Neural progenitor cell (in vitro differentiated cells): Measurements from ENCODE around the gene AZU1. TPM values are rescaled to one million over a fixed set of nuclear protein-coding genes. Genes with fewer than 3 reads are reported as not detected.

ENCODE experiments used
- DNase-seq: peaks from one replicate; pipeline ENCODE4 v3.0.0-alpha.2; 2016; ENCODE audit warnings: low spot score
- H2AFZ ChIP-seq: fragments of 200-600 bp; sonication (generic); replicated peaks from 2 replicates; pipeline ENCODE4 v1.6.1; 2016; ENCODE audit warnings: antibody characterized with exemption
- H3F3A ChIP-seq: fragments of 200-600 bp; sonication (generic); 2 replicates; pipeline ENCODE4 v1.6.1; 2016; ENCODE audit warnings: antibody characterized with exemption, low read depth
- H3K27ac ChIP-seq: fragments of 200-600 bp; sonication (generic); 2 replicates; pipeline ENCODE4 v1.5.1; 2016; ENCODE audit warnings: mild to moderate bottlenecking
- H3K27me3 ChIP-seq: fragments of 200-600 bp; sonication (generic); 2 replicates; pipeline ENCODE4 v1.6.1; 2016; ENCODE audit warnings: mild to moderate bottlenecking, moderate library complexity
- H3K36me3 ChIP-seq: fragments of 200-600 bp; sonication (generic); 2 replicates; pipeline ENCODE4 v1.5.1; 2016
- H3K4me1 ChIP-seq: fragments of 200-600 bp; sonication (generic); 2 replicates; pipeline ENCODE4 v1.6.1; 2016; ENCODE audit warnings: mixed run types
- H3K4me2 ChIP-seq: fragments of 200-600 bp; sonication (generic); 2 replicates; pipeline ENCODE4 v1.6.1; 2016
- H3K4me3 ChIP-seq: fragments of 200-600 bp; sonication (generic); 2 replicates; pipeline ENCODE4 v1.5.1; 2016
- H3K79me2 ChIP-seq: fragments of 200-600 bp; sonication (generic); 2 replicates; pipeline ENCODE4 v1.6.1; 2016; ENCODE audit warnings: low read depth
- H3K9ac ChIP-seq: fragments of 200-600 bp; sonication (generic); 2 replicates; pipeline ENCODE4 v1.6.1; 2016
- H3K9me3 ChIP-seq: fragments of 200-600 bp; sonication (generic); 2 replicates; pipeline ENCODE4 v1.5.1; 2016; ENCODE audit warnings: low read depth
- H4K20me1 ChIP-seq: fragments of 200-600 bp; sonication (generic); 2 replicates; pipeline ENCODE4 v1.6.1; 2016; ENCODE audit warnings: low read depth
- H3K27ac Mint-ChIP-seq: 3 replicates; pipeline ENCODE4 v1.8.0; 2021; ENCODE audit warnings: mixed read lengths
- H3K27me3 Mint-ChIP-seq: 2 replicates; pipeline ENCODE4 v1.8.0; 2022; ENCODE audit warnings: low read depth, mild to moderate bottlenecking, inconsistent platforms, moderate library complexity, mixed read lengths; ENCODE audit not compliant: insufficient read depth
- H3K36me3 Mint-ChIP-seq: 3 replicates; pipeline ENCODE4 v1.8.0; 2021; ENCODE audit warnings: mixed read lengths
- H3K4me1 Mint-ChIP-seq: 3 replicates; pipeline ENCODE4 v1.8.0; 2021; ENCODE audit warnings: mixed read lengths
- H3K4me3 Mint-ChIP-seq: 3 replicates; pipeline ENCODE4 v1.8.0; 2021; ENCODE audit warnings: mild to moderate bottlenecking, moderate library complexity, mixed read lengths
- H3K9me3 Mint-ChIP-seq: 3 replicates; pipeline ENCODE4 v1.8.0; 2020; ENCODE audit warnings: mixed read lengths
- CTCF ChIP-seq: fragments of 200-600 bp; sonication (generic); IDR thresholded peaks from 2 replicates; pipeline ENCODE4 v1.5.1; 2017; ENCODE audit warnings: antibody characterized with exemption, mild to moderate bottlenecking
- EZH2 ChIP-seq: fragments of 200-600 bp; sonication (generic); IDR thresholded peaks from 2 replicates; pipeline ENCODE4 v1.6.1; 2017; ENCODE audit warnings: antibody characterized with exemption, mild to moderate bottlenecking, moderate library complexity
- EZH2phosphoT487 ChIP-seq: fragments of 200-600 bp; sonication (generic); IDR thresholded peaks from 2 replicates; pipeline ENCODE4 v1.6.1; 2017; ENCODE audit warnings: antibody characterized with exemption
- total RNA-seq: library from RNA; depleted of rRNA; stranded (reverse); fragments of >200 nt; gene quantifications from 2 replicates; pipeline ENCODE4 v1.2.3, GENCODE V29; 2015; ENCODE audit warnings: low replicate concordance

AZU1 gene
- total RNA-seq, 1 donor from 2014 or later: 1.0 TPM

- Mint-ChIP-seq H3K9me3 (peaks cover 2% of the 10 kb centered on the region), H3K27me3 (peaks cover 16% of the 10 kb centered on the region), H3K4me1 (peaks cover 4% of the 10 kb centered on the region), H3K4me3 (no peak overlapping the region), H3K36me3 (peaks cover 36% of the 10 kb centered on the region), H3K27ac (no peak overlapping the region)
- no peak overlapping the region for H3K4me2 ChIP-seq
- no peak overlapping the region for H2AFZ ChIP-seq
- TF ChIP-seq EZH2phosphoT487: no peak
- TF ChIP-seq CTCF: no peak
- no peak for TF ChIP-seq EZH2
- H3K9ac ChIP-seq: no peak overlapping the region
- H4K20me1 ChIP-seq: peaks cover 62% of the 10 kb centered on the region
- peaks cover 36% of the 10 kb centered on the region for H3K79me2 ChIP-seq
- no peak for DNase-seq
- no peaks in the 10 kb centered on the region for H3K27me3 ChIP-seq
- H3F3A ChIP-seq: peaks cover 51% of the 10 kb centered on the region
- no peaks in the 10 kb centered on the region for H3K4me1 ChIP-seq
- H3K27ac ChIP-seq: no peak overlapping the region
- H3K36me3 ChIP-seq: peaks cover 3% of the 10 kb centered on the region
- no peak overlapping the region for H3K4me3 ChIP-seq
- H3K9me3 ChIP-seq: no peaks in the 10 kb centered on the region
These were observed 15.4 kb upstream of the AZU1 start for GRCh38 chr19:812049-812746.

GRCh38 chr19:812747-813218 is 14.9 kb upstream of the AZU1 start:
- no peak for TF ChIP-seq CTCF
- no peak for TF ChIP-seq EZH2phosphoT487
- no peak for TF ChIP-seq EZH2
- Histone ChIP-seq H3K9me3 (no peaks in the 10 kb centered on the region), H2AFZ (no peak overlapping the region), H3K27ac (no peak overlapping the region), H3K9ac (no peak overlapping the region), H3K36me3 (peaks cover 3% of the 10 kb centered on the region), H4K20me1 (peaks cover 62% of the 10 kb centered on the region), H3F3A (peaks cover 45% of the 10 kb centered on the region), H3K79me2 (peaks cover 36% of the 10 kb centered on the region), H3K4me3 (no peak overlapping the region), H3K27me3 (no peaks in the 10 kb centered on the region), H3K4me2 (no peak overlapping the region), H3K4me1 (no peaks in the 10 kb centered on the region)
- Mint-ChIP-seq H3K4me3 (no peak overlapping the region), H3K27ac (no peak overlapping the region), H3K4me1 (peaks cover 4% of the 10 kb centered on the region), H3K36me3 (peaks cover 32% of the 10 kb centered on the region), H3K9me3 (peaks cover 2% of the 10 kb centered on the region), H3K27me3 (peaks cover 17% of the 10 kb centered on the region)
- no peak for DNase-seq

- Mint-ChIP-seq H3K9me3 (peaks cover 2% of the 10 kb centered on the region), H3K27ac (no peak overlapping the region), H3K36me3 (peaks cover 30% of the 10 kb centered on the region), H3K27me3 (peaks cover 18% of the 10 kb centered on the region), H3K4me3 (no peak overlapping the region), H3K4me1 (peaks cover 4% of the 10 kb centered on the region)
- Histone ChIP-seq H3K36me3 (peaks cover 3% of the 10 kb centered on the region), H3K9me3 (no peaks in the 10 kb centered on the region), H3K4me1 (no peaks in the 10 kb centered on the region), H4K20me1 (peaks cover 57% of the 10 kb centered on the region), H3K27ac (no peak overlapping the region), H3K27me3 (no peaks in the 10 kb centered on the region), H3K4me3 (no peak overlapping the region), H2AFZ (no peak overlapping the region), H3F3A (peaks cover 40% of the 10 kb centered on the region), H3K9ac (no peak overlapping the region), H3K79me2 (peaks cover 33% of the 10 kb centered on the region), H3K4me2 (no peak overlapping the region)
- TF ChIP-seq EZH2phosphoT487 (no peak), CTCF (no peak), EZH2 (no peak)
- DNase-seq: no peak
These were observed 14.2 kb upstream of the AZU1 start for GRCh38 chr19:813219-814151.
